ENCODE results near the gene APLF. TPM values are rescaled to one million over a fixed set of nuclear protein-coding genes. Genes with fewer than 3 reads are reported as not detected.

The APLF gene
- total RNA-seq, 2 donors from 2014 or later = 4.9 to 5.8 TPM

DNA sequence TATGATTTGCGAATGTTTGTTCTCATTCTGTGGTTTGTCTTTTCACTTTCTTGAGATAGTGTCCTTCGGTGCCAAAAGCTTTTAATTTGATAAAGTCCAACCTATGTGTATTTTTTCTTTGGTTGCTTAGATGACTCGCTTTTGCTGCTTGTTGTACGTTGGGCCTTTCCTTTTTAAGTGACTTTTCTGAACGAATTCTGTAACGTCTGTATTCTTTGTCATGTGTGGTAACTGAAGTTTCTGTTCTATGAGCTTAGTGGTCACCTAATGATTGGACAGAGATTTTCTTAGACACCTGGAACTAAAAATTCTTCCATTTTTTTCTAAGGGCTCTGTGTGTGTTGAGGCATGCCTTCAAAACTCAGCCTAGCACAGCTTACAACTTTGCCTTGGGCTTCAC lies 156.4 kb downstream of the APLF start:
- DNase-seq (ENCODE audit: low spot score) (no peak), ATAC-seq (ENCODE audit: insufficient number of reproducible peaks, low FRiP score, low read depth) (no peak)
- no peak overlapping the region for H3K4me3 ChIP-seq
- TF ChIP-seq, protein P1, sequence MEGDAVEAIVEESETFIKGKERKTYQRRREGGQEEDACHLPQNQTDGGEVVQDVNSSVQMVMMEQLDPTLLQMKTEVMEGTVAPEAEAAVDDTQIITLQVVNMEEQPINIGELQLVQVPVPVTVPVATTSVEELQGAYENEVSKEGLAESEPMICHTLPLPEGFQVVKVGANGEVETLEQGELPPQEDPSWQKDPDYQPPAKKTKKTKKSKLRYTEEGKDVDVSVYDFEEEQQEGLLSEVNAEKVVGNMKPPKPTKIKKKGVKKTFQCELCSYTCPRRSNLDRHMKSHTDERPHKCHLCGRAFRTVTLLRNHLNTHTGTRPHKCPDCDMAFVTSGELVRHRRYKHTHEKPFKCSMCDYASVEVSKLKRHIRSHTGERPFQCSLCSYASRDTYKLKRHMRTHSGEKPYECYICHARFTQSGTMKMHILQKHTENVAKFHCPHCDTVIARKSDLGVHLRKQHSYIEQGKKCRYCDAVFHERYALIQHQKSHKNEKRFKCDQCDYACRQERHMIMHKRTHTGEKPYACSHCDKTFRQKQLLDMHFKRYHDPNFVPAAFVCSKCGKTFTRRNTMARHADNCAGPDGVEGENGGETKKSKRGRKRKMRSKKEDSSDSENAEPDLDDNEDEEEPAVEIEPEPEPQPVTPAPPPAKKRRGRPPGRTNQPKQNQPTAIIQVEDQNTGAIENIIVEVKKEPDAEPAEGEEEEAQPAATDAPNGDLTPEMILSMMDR (IDR thresholded peaks at IDR 0.05) = no peak
- no peak overlapping the region for H3K27ac ChIP-seq
- no peaks in the 10 kb centered on the region for H3K27me3 ChIP-seq (replicated peaks; ENCODE audit: insufficient read depth)
- H3K9me3 ChIP-seq = no peaks in the 10 kb centered on the region
- no peaks in the 10 kb centered on the region for H3K4me1 ChIP-seq (ENCODE audit: control insufficient read depth in 1 of 2, low read depth in 2 of 2)
- no peaks in the 10 kb centered on the region for H3K36me3 ChIP-seq

DNA sequence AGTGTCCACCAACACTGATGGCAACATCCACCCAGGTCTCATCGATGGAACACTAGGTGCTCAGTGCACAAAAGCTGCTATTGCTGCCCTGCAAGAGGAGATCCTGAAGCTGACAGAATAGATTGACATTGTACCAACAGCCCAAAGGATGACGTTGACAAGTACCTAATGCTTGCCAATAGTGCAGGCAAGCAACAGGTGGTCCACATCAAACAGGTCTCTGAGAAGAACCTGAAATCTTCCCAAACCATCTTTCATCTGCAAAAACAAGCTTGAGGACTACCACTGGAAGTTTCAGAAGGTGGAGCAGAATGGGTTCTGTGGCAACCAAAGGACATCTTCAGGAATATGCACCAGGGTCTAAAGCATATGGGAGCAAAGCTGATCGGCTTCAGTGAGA lies 160.2 kb downstream of the APLF start:
- DNase-seq (ENCODE audit: low spot score) = no peak
- no peaks in the 10 kb centered on the region for H3K36me3 ChIP-seq
- H3K4me1 ChIP-seq (ENCODE audit: control insufficient read depth in 1 of 2, low read depth in 2 of 2) = no peaks in the 10 kb centered on the region
- H3K4me3 ChIP-seq = no peak overlapping the region
- no peak overlapping the region for H3K27ac ChIP-seq
- no peaks in the 10 kb centered on the region for H3K9me3 ChIP-seq
- TF ChIP-seq, protein P1 (IDR thresholded peaks at IDR 0.05) = no peak
- H3K27me3 ChIP-seq (replicated peaks; ENCODE audit: insufficient read depth) = no peaks in the 10 kb centered on the region
- ATAC-seq (ENCODE audit: insufficient number of reproducible peaks, low FRiP score, low read depth) = no peak

Other genes starting within 250 kb of the APLF start
- 10 to 100 TPM; 27.1 to 39.3 TPM for gene PPP3R1, start 215.1 kb upstream of the APLF start, total RNA-seq
- gene CNRIP1, start 147.6 kb upstream of the APLF start, total RNA-seq = 10 to 100 TPM; 39.7 to 45.6 TPM
- 10 to 100 TPM; 16.2 to 20.7 TPM for gene PLEK, start 102.3 kb upstream of the APLF start, total RNA-seq
- under 1 TPM; 0.41 to 0.56 TPM for gene FBXO48, start 291 bp upstream of the APLF start, total RNA-seq
- gene PROKR1, start 176.0 kb downstream of the APLF start, total RNA-seq = not detected

All from thoracic aorta (tissue), 2 donors.